HG03378 (cell line): ENCODE measurements around the gene DENND4C.
"Not testable (repeated sequence)": the region's sequence is repeated elsewhere in the genome, so short reads cannot be mapped to it uniquely, and the experiment has no call there.

ENCODE experiments used
- ATAC-seq: cut with Tn5 transposase; IDR thresholded peaks from one replicate; pipeline ENCODE4 v1.9.1; 2021; ENCODE audit warnings: mild to moderate bottlenecking, moderate library complexity; ENCODE audit not compliant: unreplicated experiment

Gene DENND4C

DNA sequence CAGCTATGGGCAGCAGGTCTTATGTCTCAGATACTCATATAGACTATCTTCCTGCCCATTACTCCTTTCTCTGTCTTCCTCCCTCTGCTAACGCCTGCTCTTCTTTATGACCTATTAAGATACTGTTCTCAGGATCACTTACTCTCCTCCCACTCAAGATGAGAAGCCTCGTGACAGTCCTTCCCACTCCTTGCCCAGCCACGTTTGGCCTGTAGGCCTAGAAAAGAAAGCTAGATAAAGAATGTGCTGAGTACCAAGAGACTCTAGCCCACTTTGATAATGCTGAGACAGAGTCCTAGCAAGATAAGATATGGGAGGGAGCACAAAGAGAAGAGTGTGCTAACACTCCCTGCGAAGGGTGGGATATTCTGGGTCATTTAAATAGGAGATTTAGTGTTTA lies 6.8 kb upstream of the DENND4C start:
- ATAC-seq = no peak

DNA sequence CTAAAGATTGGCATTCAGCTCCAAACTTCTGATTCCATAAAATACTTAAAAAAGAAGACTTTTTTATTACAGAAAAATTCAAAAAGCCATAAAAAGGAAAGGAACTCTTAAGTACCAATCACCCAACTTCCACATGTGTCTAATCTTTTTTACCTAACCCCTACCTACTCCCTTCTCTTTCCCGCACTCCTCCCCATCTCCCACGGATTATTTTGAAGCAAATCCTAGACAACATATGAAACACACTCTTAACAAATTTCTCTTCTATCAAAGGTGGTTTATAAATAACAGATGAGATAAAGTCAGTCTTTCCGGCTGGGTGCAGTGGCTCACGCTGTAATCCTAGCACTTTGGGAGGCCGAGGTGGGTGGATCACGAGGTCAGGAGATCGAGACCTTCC lies 5.9 kb upstream of the DENND4C start:
- no peak for ATAC-seq

DNA sequence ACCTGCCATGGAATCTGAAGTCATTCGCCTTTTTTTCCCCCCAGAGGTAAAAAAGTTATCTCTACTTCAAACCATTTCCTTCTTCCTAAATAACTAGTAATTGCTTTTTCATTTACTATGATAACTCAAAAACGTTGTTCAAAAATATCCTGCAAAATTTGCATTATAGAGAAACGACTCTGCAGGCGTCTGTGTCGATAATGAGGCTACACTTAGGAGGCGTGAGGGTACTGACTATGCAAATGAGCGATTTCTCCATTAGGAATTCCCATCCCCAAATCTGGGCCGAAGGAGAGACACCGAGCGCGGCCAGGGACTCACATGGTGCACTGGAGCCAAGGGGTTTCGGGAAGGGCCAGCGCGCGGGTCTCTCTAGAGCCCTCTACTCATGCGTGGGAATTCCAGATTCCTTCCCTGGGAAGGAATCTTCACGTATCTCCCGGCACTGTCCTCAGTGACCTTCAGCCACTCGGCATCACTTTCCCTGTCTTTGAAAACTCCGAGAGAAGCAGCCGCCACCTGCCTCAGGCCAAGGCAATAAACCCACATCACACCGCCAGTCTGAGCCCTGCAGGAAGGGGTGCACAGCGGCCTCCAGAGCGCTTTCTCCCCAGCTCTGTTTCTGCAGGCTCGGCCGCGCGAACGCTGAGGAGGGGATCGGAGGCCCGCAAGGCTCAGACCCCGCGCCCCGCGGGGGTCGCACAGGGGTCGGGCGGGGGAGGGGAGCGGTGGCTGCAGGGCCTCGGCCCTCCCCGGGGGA lies 718 bp upstream of the DENND4C start:
- peak; percentile 50 for ATAC-seq

DNA sequence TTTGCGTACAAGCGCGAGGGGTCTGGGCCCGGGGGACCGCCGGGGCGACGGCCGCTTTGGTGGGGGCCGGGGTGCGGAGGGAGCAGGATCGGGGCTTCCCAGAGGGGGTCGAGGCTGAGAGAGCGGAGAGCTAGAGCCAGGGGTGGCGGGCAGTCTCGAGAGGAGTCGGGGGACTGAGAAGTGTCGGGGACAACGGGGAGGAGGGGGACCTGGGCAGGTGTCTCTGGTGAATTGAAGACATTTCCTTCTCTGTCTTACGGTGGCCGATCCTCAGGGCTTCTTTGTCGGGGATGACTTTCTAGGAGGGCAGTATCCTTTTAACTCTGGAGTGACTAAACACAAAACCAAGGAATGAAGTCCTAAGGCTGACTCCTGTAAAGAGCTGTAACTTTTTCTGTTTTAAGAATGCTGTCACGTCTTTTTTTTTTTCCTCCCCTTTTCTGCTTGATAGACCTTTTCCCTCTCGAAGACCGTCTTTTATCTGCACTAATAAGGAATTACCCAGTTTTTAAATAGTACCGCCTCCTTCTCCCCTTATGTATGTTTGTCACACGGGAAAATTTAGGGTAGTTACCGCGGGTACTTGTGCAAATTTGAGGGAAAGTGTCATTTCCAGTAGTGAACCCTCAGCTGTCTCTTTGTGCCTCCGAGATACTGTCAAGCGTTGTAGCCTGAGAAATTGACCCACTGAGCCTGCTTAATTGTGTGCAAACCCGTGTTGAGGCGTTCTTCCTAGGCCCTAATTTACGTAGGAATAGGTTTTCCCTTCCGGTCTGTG lies 822 bp downstream of the DENND4C start:
- peak; percentile 1 for ATAC-seq

DNA sequence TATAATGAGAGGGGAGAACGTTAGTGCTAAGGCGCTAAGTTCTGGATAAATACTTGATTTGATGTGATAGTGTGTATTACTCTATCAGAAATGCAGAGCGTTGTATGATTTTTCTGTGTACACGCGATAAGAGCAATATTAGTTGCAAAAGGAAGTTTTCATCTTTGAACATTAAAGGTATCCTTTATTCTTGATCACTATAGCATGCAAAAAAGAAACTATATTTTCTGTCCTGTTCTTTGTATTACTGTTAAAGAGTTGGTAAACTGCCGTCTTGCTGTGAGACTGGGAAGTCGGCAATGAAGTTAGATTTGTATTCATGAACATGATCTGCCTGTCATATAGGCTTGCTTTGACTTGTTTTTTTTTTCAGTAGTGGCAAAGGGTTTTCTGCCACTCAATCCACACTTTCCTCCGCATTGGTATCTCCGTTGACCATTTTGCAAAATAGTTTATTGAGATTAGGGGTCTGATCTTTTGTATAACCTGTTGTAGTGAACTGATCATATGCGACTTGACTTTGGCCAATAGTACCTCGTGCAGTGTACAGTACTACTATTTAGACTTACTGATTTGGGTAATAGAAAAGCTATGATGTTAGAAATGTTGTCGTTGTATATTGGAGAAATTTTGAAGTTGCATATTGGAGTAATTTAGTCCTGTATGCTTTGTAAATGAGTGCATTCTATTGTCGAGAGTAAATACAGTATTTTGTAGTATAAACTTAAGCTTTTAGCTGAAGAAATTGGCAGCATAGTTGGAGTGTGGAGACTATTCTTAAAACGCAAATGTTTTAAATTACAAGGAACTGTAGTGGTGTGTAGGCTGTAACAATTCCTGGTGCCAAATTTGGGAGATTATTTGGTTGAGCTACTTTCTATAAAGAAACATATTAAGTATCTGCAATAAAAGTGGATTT lies 1.7 kb downstream of the DENND4C start:
- ATAC-seq = no peak

DNA sequence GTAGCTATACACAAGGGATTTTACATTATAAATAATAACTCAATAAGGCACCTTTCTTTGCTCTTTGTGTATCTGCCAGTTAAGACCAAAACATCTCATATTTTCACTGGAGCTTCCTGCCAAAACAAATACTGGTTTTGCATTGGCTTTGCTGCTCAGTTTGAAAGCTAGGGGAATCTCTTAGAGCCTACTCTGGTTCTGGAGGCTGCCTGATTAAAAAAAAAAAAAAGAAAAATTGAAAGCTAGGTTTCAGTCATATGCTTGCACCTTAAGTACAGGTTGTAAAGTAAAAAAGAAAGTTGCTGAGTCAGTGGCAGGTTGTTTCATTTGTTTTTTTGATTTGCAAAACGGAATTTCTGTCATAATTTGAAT lies 2.3 kb downstream of the DENND4C start:
- ATAC-seq = peak; percentile 31

DNA sequence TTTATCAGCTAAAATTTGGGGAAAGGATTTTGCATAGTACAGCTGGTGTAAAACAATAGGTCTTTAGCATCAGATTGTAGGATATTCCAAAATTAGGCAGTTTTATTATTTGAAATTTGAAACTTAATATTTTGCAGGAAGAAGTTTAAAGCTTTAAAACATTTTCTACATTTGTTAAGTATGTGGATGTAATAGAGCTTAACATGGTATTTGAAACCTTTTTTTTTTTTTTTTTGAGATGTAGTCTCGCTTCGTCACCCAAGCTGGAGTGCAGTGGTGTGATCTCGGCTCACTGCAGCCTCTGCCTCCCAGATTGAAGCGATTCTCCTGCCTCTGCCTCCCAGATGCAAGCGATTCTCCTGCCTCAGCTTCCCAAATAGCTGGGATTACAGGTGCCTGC lies 2.9 kb downstream of the DENND4C start:
- no peak for ATAC-seq

DNA sequence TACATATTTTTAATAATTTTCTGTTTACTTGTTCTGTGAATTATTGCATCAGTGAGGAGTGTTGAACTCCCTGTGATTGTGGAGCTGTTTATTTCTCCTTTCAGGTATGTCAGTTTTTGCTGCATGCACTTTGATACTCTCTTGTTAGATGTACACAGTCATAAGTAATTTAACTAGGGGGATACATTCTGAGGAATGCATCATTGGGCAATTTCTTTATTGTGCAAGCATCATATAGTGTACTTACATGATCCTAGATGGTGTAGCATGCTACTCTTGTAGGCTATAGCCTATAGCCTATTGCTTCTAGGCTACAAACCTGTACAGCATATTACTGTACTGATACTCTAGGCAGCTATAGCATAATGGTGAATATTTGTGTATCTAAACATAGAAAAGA lies 9.5 kb downstream of the DENND4C start:
- ATAC-seq = no peak

DNA sequence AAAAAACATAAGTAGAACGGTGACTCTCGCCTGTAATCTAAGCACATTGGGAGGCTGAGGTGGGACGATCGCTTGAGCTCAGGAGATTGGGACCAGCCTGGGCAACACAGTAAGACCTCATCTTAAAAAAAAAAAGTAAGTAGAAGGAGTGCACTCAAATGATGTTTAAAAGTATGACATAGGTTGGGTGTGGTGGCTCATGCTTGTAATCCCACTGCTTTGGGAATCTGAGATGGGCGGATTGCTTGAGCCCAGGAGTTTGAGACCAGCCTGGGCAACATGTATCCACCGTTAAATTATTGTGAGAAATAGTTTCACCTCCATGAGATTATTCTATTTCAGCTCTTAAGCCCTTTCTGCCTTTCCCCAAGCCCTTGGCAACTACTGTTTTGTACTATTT lies 11.2 kb downstream of the DENND4C start:
- ATAC-seq = no peak

DNA sequence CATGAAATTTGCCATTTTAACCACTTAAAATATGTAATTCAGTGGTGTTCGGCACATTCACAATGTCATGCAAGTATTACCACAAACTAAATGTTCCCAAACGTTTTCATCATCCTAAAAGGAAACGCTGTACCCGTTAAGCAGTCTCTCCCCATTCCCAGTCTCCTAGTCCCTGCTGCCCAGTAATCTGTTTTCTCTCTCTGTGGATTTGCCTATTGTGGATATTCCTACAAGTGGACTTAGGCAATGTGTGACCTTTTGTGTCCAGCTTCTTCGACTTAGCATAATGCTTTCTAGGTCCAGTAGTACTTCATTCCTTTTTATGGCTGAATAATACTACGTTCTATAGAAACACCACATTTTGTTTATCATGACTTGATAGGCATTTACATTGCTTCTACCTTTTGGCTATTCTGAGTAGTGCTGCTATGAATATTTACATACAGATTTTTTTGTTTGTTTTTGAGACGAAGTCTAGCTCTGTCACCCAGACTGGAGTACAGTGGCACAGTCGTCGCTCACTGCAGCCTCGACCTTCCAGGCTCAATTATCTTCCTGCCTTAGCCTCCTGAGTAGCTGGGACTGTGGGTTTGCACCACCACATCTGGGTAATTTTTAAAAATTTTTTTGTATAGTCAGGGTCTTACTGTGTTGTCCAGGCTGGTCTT lies 13.0 kb downstream of the DENND4C start:
- ATAC-seq = no peak

DNA sequence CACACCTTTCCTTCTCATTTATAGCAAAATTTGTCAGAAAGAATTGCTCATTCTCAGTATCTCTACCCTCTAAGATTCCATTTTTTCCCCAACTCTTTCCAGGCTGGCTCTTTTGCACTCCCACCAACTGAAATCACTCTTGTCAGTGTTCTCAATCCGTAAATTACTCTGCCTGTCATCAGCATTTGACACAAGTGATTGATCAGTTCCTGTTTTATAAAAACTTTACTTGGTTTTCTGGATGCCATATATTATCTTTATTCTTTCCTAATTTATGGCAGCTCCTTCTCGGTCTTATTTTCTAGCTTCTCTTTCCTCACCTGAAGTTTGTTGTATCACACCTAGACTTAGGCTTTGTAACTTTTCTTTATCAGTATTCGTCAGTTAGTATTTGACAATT lies 16.4 kb downstream of the DENND4C start:
- no peak for ATAC-seq

DNA sequence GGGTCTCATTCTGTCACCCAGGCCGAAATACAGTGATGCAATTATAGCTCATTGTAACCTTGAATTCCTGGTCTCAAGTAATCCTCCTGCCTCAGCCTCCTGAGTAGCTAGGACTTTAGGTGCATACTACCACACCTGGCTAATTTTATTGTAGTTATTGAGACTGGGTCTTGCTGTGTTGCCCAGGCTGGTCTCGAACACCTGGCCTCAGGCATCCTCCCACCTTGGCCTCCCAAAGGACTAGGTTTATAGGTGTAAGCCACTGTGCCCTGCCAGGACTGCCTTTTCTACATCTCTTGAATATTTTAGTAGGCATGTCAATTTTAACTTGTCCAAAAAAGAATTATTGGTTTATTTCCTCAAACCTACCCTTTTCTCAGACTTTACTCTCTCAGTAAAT lies 16.9 kb downstream of the DENND4C start:
- no peak for ATAC-seq

DNA sequence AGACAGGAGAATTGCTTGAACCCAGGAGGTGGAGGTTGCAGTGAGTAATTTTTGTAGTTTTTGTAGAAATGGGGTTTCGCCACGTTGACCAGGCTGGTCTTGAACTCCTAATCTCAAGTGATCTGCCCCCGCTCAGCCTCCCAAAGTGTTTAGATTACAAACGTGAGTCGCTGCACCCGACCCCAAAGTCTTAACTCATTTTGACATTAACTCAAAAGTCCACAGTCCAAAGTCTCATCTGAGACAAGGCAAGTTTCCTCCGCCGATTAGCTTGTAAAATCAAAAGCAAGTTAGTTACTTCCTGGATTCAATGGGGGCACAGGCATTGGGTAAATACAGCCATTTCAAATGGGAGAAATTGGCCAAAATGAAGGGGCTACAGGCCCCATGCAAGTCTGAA lies 19.9 kb downstream of the DENND4C start:
- not testable (repeated sequence) for ATAC-seq

DNA sequence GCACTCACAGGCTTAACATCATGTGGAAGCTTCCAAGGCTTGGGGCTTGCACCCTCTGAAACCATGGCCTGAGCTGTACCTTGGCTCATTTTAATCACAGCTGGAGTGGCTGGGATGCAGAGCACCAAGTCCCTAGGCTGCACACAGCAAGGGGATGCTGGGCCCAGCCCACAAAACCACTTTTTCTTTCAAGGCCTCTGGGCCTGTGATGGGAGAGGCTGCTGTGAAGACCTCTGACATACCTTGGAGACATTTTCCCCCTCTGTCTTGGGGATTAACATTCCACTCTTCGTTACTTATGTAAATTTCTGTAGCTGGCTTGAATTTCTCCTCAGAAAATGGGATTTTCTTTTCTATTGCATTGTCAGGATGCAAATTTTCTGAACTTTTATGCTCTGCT lies 20.7 kb downstream of the DENND4C start:
- not testable (repeated sequence) for ATAC-seq

DNA sequence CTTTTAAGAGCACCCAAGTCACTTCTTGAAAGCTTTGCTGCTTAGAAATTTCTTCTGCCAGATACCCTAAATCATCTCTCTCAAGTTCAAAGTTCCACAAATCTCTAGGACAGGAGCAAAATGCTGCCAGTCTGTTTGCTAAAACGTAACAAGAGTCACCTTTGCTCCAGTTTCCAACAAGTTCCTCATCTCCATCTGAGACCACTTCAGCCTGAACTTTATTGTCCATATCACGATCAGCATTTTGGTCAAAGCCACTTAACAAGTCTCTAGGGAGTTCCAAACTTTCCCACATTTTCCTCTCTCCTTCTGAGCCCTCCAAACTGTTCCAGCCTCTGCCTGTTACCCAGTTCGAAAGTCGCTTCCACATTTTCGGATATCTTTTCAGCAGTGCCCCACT lies 21.1 kb downstream of the DENND4C start:
- ATAC-seq = not testable (repeated sequence)

DNA sequence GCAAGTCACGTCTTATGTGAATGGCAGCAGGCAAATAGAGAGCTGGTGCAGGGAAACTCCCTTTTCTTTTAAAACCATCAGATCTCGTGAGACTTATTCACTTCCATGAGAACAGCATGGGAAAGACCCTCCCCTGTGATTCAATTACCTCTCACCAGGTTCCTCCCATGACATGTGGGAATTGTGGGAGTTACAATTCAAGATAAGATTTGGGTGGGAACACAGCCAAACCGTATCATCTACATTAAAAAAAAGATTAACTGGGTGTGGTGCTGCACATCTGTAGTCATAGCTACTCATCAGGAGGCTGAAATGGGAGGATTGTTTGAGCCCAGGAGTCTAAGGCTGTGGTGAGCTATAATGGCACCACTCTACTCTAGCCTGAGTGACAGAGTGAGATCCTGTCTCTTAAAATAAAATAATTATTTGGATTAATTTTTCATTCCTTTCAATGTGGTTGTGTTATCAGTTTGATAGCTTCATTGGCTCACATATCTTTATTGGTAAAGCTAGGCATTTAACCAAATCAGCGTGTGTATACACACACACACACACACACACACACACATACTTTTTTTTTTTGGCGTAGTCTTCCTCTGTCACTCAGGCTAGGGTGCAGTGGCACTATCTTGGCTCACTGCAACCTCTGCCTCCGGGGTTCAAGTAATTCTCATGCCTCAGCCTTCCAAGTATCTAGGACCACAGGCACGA lies 21.8 kb downstream of the DENND4C start:
- no peak for ATAC-seq

DNA sequence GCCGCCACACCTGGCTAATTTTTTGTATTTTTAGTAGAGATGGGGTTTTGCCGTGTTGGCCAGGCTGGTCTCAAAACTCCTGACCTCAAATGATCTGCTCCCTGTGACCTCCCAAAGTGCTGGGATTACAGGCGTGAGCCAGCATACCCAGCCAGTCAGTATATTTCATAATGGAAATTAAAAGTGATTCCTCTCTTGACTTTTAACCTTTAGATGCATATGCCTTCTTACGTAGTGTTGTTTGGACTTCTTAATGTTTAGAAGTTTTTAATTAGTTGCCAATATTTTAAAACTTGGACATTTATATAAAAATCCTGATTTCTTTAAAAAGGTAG lies 22.4 kb downstream of the DENND4C start:
- no peak for ATAC-seq

DNA sequence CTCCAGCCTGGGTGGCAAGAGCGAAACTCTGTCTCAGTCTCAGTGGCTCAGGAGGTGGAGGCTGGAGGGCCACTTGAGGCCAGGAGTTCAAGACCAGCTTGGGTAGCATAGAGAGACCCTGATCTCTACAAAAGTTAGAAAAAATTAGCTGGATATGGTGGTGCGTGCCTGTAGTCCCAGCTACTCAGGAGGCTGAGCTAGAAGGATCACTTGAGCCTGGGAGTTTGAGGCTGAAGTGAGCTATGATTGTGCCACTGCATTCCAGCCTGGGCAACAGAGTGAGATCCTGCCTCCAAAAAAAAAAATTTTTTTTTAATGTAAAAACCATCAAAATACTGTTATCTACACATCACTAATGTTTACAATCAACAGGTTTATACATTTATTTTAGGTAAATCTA lies 24.6 kb downstream of the DENND4C start:
- no peak for ATAC-seq

DNA sequence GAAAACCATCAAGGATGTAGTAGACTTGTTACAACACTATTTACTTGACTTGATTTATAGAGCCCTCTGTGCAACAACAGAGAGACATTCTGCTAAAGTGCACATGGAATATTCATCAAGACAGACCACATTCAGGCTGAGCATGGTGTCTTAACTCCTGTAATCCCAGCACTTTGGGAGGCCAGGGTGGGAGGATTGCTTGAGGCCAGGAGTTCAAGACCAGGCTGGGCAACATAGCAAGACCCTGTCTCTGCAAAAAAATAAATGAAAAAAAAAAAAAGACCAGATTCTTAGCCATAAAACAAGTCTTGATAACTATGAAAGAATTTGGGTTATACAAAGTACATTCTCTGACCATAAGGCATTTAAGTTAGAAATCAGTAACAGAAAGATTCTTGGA lies 25.3 kb downstream of the DENND4C start:
- ATAC-seq = no peak

DNA sequence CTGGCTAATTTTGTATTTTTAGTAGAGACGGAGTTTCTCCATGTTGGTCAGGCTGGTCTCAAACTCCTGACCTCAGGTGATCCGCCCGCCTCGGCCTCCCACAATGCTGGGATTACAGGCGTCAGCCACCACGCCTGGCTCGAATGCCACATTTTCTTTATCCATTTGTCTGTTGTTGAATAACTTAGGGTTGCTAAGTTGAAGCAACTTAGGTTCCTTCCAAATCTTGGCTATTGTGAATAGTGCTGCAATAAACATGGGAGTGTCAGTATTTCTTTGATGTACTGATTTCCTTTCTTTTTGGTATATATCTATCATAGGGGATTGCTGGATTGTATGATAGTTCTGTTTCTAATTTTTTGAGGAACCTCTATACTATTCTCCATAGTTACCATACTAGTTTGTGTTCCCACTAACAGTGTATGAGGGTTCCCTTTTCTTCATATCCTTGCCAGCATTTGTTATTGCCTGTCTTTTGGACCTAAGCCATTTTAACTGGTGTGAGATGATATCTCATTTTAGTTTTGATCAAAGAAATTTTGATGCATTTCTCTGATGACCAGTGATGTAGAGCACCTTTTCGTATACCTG lies 29.3 kb downstream of the DENND4C start:
- not testable (repeated sequence) for ATAC-seq
